Measurements from ENCODE around the gene STAT6.
"Not testable (repeated sequence)": the region's sequence is repeated elsewhere in the genome, so short reads cannot be mapped to it uniquely, and the experiment has no call there.

Gene STAT6

DNA sequence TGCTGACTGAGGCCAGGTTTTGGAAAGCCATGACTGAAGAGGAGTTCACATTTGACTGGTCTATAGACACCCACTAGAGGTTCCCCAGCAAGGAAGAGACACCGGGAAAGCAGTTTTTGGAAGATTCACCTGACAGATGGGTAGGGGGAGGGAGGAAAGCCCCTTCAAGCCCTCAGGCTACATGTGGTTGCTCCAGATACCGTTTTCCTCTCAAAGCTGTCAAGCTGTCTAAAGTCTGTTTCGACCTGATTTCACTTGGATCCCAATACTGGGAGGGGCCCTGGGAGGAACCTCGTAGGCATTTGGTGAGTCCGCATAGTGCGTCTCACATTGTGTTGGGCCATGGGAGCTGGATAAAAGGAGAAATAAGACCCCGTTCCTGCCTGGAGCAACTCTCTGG, 15.4 kb upstream of the STAT6 start:
- no peak for DNase-seq

DNA sequence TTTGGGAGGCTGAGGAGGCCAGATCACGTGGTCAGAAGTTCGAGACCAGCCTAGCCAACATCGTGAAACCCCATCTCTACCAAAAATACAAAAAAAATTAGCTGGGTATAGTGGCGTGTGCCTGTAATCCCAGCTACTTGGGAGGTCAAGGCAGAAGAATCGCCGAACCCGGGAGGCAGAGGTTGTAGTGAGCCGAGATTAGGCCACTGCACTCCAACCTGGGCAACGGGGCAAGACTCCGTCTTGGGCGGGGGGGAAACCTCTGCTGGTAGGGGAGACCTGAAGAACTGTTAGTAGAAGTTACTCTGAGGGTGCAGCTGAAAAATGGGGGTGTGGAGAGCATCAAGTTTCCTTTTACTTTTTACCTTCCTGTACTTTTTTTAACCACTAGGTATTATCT, 14.9 kb upstream of the STAT6 start:
- no peak for DNase-seq

DNA sequence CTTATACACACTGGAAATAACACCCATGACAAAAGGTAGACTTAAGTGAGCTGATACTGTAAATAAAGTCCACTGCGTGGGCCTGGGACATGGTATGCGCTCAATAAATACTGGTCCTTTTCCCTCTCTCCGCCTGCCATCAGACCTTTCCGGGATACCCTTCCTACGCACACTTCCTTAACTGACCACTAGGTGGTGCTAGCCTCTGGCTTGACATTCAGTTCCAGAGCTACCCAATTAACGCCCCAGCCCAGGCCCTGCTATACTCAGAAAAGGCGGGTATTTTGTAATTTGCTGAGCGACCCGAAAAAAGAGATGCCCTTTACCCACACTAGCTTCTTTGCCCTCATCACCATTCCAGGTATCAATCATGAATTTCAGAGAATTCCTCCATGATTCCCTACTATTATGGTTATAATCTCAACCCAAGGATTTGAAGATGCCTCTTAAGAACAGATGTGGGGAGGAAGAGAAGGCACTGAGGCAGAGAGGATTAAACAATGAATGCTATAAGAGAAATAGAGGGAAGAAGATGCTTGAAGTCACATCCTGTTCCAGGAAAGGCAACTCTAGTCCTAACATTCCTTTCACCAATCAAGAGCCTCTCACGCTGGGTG, 13.2 kb upstream of the STAT6 start:
- DNase-seq: peak; percentile 84

DNA sequence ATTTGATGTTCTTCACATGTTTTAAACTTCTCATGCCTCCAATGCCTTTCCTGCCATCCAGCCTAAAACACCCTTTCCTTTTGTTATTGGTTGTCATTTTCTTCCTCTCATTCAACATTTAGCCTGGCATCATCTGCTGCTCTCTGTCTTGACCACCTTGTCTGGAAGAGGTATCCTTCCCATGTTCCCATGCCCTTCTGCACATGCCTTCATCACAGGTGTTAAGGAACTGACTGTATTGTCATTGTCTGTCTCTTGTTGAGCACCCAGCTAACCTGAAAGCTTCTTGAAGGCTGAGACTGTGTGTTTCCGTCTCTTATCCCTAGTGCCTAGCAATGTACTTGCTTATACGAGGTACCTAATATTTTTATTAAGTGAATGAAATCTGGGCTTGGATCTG, 12.7 kb upstream of the STAT6 start:
- no peak for DNase-seq

DNA sequence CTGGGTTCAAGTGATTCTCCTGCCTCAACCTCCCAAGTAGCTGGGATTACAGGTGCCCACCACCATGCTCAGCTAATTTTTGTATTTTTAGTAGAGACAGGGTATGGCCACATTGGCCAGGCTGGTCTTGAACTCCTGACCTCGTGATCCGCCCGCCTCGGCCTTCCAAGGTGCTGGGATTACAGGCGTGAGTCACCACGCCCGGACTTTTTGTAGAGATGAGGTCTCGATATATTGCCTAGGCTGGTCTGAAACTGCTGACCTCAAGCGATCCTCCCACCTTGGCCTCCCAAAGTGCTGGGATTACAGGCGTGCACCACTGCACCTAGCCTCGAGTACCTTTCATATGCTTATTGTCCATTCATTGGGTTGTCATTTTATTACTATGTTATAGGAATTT, 9.6 kb upstream of the STAT6 start:
- not testable (repeated sequence) for DNase-seq

DNA sequence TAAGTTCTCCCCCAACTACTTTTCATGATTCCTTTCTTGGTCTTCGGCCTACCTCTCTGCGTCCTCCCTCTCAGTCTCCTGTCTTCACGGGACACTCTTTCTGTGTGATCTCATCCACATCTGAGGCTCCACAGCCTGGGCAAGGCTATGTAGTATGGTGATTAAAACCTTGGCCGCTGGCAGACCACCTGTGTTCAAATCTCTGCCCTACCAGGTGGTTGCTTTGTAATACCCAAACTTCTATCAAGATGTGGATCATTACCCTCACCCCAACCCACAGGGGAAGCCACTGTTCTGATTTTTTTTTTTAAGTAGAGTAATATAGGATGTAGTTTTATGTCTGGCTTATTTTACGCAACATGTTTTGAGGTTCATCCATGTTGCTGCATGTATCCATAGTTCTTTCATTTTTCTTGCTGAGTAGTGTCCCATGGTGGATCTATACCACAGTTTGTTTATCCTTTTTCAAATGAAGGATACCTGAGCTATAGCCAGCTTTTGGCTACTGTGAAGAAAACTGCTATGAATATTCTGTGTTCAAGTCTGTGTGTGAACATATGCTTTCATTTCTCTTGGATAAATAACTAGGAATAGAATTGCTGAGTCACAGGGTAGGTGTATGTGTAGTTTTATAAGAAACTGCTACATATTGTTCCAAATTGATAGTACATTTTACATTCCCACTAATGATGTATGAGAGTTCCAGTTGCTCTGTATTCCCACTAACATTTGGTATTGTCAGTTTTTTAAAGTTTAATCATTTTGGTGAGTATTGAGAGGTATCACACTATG, 8.3 kb upstream of the STAT6 start:
- no peak for DNase-seq

DNA sequence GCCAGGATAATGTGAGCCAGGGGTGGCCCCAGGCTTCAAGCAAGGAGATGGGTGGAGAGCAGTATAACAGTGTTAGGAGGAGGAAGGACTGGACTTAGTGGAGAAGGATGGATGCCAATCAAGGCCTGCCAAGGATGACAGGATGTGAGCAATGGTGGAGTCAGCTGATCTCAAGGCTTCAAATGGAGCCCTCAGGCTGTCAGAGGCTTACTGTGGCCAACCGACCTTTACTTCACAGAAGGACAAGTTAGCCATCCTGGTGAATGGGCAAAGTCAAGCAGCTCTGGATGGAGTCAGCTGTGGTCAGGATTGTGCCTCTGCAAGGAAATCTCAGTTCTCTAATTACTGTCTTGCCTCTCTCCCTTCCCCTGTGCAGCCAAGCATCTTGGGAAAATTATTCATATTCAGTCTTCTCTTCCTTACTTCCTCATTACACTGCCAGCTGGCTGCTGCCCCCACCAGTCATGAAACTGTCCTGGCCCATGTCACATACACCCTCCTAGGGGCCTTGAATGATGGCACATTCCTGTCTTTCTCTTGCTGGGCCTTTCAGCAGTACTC, 7.6 kb upstream of the STAT6 start:
- DNase-seq: no peak

DNA sequence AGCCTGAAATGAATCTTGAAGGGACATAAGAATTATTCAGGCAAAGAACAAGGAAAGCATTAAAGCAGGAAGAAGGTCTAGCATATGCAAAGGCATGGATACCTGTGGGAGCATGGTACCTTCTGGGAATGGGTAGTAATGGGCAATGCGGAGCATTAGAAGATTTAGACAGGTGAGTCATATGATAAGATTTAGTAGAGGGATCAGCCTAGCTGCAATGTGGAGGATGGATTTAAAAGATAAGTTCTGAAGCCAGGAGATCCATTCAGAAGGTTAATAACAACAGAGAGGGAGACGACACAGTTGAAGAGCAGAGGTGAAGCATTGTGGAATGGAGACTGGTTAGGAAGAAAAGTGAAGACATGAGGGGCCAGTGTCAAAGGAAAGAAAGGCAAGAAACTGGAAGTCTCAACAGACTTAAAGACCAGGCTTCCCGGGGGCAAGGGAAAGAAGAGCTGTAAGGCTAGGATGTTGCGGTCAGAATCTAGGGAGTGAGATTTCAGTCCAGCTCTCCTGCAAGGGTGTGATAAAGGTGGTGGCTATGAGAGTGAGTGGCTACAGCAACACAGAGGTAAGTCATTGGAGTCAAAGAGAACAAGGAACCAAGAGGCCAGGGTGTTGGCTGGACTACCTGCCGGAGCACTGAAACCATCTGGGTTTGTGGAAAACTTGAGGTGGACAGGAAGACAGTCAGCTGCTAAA, 5.6 kb upstream of the STAT6 start:
- DNase-seq: no peak

DNA sequence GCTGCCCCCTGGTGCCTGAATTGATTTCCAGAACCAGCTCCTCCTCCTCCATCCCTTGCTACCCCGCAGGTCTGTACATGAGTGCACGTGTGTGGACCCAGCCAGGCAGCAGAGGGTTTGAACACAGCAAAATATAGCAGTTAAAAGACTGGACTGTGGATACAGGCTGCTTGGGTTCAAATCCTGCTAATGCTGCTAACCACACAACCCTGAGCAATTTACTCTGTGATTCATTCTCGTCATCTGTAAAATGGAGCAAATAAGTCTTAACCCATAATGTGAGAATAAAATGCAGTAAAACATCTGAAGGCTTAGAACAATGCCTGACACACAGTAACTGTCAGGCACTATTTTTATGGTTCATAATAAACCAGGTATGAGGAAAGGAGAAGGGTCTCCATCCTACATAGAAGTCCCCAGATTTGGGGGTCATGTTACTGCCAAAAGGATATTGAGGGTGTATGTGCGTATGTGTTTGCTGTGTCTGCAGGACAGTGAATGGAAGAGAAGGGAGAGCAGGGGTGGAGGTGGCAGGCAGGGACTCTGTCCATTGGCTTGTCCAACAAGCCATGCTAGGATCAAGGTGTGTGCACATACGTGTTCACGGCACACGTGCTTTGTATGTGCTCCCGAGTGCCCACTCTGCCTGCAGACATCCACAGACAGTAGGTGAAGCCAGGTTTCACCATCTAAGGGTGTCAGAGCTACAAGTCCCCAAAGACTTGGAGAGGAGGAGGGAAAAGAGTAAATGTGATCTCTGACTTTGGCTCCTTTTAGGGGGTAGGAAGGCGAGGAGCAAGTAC, 1.5 kb upstream of the STAT6 start:
- DNase-seq: peak; percentile 93

DNA sequence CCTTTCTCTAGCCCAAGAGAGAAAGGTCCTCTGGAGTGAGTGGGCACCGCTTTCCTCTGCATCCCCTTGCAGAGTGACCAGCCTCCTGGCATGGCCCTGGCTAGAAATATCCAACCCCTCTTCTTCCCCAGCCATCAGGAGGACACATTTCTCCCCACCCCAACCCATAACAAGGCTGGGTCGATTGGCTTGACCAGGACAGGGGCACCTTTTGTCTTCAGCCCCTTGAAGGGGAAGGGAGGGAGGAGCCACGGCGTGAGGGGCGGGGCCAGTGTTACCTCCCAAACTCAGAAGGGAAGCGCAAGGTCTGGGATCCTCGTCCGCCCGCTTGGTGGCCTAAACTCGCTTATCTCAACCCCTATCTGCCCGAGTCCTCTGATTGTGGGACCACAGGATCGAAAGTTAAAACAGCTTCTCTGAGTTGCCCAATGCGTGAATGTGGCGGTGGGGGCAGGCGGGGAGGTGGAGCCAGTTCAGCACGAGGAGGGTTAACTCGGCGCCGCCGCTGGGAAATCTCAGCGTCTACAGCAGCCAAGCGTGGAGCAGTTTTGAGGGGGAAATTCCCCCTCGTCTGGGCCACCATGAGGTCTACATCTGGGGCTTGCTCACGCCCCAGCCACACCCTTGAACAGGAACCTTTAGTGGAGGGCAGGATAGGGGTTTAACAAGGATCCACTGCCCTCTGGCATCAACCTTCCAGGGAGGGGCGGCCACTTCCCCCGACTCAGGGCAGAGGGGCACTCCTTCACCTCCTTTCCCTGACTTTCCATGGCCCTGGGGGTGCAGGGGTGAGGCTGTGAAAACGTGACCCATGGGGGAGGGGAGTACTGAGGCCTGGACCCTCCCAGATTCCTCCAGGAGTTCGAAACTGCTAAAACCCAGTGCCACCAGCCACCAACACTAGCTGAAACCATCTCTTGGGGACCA, 795 bp downstream of the STAT6 start:
- peak; percentile 87 for DNase-seq

DNA sequence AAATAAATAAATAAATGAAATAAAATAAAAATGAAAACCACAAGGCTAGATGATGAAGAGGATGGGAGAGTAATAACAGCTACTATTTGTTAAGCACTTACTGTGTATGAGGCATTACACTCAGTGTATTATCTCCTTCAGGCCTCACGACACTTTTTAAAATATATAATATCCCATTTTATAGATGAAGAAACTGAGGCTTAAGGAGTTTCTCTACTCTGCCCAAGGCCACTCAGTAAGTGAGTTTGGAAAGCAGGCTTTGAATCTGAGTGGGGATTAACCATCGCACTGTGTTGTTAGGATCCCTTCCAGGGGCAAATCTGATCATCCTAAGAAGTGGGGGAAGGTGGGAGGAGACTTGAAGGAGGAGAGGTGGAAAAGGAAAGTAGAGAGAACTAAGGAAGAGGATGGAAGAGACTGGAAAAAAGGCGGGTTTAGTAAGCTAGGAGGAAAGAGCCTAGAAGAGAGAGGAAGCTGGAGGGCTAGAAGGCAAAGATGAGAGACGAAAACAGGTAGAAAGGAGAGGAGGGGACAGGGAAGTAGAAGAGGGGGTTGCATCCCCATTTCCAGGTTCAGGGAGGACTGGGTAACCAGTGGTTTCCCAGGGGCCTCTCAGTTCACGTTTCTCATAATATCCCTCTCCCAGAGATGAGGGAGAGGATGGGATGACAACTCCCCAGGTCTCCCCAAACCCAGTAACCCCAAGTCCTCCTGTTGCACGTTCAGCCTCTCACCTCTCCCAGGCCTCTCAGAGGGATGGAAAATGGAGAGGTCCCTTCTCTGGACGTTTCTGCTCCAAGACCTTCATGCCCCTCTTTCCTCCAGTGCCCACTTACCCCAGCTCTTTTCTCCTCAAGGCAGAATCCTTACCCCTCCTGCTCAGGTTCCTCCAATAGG, 1.7 kb downstream of the STAT6 start:
- no peak for DNase-seq

DNA sequence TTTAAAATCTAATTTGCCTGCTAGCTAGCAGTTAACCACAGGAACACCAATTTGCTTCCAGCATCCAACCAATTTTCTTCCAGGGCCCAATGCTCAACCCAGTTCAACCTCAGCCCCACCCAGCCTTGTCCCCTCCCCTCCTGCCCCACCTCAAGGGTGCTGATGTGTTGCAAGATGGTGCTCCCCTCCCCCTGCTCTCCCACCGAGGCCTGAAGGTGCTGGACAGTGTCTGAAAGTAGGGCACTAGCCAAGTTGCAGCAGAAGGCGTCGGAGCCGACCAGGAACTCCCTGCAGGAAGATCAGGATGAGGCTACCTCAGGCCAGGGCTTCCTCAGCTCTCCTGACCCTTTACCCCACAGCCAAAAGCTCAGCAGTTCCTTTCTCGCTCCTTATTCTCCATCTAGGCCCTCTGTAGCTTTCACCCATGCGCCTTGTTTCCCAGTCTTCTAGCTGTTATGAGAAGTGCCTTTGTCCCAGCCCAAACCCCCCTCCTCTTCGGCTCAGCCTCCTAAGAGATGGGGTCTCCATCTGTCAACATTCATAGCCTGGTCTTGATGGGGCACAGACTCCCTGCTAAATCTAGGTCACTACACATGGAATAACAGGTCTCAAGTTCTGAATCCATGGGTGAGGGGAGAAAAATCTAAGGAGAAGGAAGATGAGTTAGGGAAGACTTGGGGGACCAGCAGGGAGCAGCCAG, 3.6 kb downstream of the STAT6 start:
- no peak for DNase-seq

DNA sequence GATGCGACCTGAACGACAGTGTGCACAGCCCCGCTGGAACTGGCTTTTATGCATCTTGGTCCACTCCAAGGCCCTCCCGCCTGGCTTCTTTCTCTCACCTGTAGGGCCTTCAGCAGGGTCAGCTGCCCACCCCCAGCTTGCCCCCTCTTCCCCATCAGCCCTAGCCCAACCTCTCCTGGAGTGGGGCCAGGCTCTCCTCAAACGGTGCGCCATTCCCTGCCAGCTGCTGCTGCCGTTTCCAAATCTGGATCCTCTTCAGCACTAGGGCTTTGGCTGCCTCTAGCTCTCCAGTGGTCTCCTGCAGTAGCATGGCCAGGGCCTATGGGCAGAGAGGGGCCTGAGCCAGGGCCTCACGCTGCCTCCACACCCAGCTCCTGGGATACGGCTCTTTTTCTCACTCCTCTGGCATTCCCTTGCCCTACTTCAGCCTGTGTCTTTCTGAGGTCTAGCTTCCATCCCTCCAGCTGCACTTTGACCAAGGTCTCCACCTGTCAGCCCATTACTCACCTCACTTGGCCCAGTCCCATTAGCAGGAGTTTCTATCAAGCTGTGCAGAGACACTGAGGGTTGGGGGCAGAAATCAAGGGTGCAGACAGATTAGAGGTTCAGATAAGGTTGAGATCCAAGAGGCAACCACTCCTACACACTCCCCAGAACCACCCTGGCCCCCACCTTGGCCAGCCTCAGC, 5.0 kb downstream of the STAT6 start:
- no peak for DNase-seq

DNA sequence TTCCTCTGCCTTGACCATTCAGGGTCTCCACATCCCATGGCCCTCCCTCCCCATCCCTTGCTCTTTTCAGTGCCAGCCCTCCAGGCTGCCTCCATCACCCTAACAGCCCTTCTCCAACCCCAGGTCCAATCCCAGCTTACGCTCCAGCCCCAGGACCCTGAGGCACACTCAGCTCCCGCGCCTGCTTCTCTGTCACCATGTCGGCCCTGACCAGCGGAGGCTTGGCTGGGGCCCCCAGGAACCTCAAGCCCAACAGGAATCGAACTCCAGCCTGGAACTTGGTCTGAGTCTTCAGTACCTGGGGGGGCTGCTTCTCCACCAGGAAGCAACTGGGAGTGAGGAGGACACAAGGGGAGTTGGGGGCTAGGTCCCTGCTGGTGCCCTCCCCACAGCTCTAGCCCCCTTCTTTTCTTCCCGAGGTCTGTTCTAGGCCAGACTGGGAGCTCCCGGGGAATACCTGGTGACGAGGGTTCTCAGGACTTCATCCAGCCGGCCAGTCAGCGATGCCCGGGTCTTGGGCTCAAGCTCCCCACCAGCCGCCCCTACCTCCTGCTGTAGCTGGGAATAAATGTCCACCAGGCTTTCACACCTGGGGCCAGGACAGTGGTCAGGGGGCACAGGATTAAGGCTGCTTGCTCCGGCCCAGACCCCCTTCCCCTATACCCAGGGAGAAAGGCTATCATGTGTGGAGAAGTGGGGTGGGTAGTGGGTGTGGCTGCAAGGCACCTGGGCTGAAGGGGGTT, 6.0 kb downstream of the STAT6 start:
- no peak for DNase-seq

DNA sequence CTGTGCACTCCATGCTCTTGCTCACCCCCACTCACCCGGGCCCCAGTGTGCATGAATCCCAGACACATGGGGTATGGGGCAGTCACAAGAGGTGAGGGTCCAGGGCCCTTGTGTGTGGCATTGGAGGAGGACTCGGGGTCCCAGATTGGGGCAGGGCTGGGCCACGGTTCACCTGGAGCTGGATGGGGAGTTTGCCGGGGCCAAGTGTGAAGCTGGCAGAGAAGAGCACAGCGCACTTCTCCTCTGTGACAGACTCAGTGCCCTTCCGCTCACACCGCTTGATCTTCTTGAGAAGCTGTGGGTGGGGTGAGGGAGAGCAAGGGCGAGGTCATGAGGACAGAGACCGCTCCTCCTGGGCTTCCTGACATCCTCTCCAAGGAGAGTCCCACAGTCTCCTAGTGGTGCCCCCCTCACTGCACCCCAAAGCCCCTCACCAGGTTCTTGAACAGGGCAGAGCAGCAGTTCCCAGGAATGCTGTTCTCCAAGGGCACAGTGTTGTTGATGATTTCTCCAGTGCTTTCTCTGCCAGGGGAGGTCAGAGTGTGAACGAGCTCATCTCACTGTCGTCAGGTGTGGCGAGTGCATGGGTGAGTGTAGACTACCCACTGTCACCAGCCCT, 6.8 kb downstream of the STAT6 start:
- DNase-seq: no peak

DNA sequence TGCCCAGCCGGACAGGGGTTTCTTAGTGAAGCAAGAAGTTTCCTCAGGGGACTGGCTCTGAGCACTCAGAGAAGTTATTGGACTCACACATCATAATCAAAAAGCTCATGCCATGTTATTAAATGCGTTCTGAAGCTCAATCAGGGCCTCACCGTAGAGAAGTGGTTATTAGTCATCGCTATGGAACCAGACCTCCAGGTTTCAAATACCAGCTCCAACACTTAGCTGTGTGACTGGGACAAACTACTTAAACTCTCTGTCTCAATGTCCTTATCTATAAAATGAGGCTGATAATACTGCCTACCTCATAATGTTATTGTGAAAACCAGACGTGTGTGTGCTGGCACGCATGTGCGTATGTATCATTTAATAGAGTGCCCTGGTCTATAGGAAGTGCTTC, 7.3 kb downstream of the STAT6 start:
- DNase-seq: no peak

DNA sequence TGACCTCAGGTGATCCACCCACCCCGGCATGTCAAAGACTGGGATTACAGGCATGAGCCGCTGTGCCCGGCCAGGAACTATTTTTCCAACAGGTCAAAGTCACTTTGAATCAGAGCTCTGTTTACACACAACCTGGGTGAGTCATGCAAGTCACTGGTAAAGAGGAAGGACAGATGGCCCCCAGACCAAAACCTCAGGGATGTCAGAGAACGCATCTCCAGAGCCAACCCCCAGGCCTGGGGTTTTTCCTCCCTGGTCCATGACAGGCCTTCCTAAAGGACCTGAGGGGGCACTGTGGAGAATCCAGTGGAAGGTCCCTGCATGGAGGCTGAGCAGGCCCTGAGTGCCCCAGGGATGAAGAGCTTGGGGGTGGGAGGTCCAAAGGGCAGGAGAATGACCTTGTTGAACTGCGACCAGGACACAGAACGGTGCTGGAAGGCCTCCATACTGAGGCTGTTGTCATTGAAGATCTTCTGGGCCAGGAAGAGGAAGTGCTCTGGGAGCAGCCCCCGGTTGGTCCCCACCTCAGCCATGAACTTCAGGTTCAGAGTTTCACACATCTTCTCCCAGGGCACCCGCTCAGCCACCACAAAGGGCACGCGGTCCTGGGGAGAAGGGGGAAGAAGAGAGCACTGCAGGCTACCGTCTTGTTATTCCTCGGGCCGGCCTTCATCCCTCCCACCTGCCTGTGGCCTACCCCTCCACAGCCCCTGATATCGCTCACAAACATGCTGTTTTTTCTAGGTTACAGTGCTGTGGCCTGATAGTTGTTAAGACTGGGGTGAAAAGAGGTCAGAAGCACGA, 9.1 kb downstream of the STAT6 start:
- no peak for DNase-seq
